Activated B cell treated with CpG ODN at 0.5 μM for 24 hours (primary cell): ENCODE results near the gene EXOSC9. TPM values are rescaled to one million over a fixed set of nuclear protein-coding genes. Genes with fewer than 3 reads are reported as not detected.

Experiments used
- ATAC-seq: fragments of 200-7000 bp; cut with Tn5 transposase; one replicate; pipeline ENCODE4 v1.10.0; 2021; ENCODE audit warnings: low read depth, mild to moderate bottlenecking, moderate library complexity
- CTCF ChIA-PET: fragments of 350-600 bp; sonication (Branson Sonifier 250); formaldehyde crosslinking; loops from one replicate; lab custom pipeline; 2021; ENCODE audit warnings: antibody characterized with exemption; lab: Charles Lee
- POLR2A ChIA-PET: fragments of 350-600 bp; sonication (Branson Sonifier 250); formaldehyde crosslinking; loops from one replicate; lab custom pipeline; 2021; ENCODE audit warnings: antibody characterized with exemption; lab: Charles Lee
- DNase-seq: peaks from one replicate; pipeline ENCODE4 v3.0.0; 2022
- H3K27ac Mint-ChIP-seq: one replicate; pipeline ENCODE4 v1.8.0; 2020; ENCODE audit warnings: mixed read lengths
- H3K27me3 Mint-ChIP-seq: one replicate; pipeline ENCODE4 v1.8.0; 2021; ENCODE audit warnings: mixed read lengths
- H3K36me3 Mint-ChIP-seq: one replicate; pipeline ENCODE4 v1.8.0; 2021; ENCODE audit warnings: low read depth, mixed read lengths
- H3K4me1 Mint-ChIP-seq: one replicate; pipeline ENCODE4 v1.8.0; 2021; ENCODE audit warnings: mixed read lengths
- H3K4me3 Mint-ChIP-seq: one replicate; pipeline ENCODE4 v1.8.0; 2020; ENCODE audit warnings: mild to moderate bottlenecking, mixed read lengths
- H3K9me3 Mint-ChIP-seq: one replicate; pipeline ENCODE4 v1.8.0; 2020; ENCODE audit warnings: mixed read lengths
- CTCF ChIP-seq: fragments of 200-600 bp; IDR thresholded peaks from one replicate; pipeline ENCODE4 v1.8.0; 2022; ENCODE audit warnings: antibody characterized with exemption, mild to moderate bottlenecking
- intact Hi-C: fragments of 100-400 bp; cut with micrococcal nuclease; formaldehyde crosslinking; loops from one replicate; pipeline ENCODE4 v1.15.1; 2024
- total RNA-seq: library from RNA; stranded (reverse); gene quantifications from 2 replicates; pipeline ENCODE4 v1.2.3, GENCODE V29; 2022

EXOSC9 gene
- total RNA-seq, 1 donor from 2014 or later: 37.5 TPM

DNA sequence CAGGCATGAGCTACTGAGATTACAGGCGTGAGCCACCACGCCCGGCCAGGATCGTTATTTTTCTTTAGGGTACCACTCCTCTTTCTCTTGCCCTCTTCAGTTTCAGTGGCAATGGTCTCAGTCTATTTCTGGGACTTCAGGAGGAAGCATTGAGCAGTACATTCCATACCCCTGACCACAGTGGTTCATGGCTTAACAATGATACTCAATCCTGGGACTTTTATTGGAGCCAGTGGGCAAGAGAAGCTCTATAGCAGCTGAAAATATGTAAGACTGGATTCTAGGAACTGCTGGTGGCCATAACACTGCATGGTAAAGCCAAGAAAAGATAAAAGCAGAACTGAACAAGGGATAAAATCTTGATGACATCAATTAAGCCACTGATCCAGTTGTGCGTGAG lies 28.4 kb downstream of the EXOSC9 start:
- Mint-ChIP-seq H3K4me1 (no peaks in the 10 kb centered on the region), H3K27ac (no peak overlapping the region), H3K36me3 (peaks cover 16% of the 10 kb centered on the region), H3K27me3 (no peaks in the 10 kb centered on the region), H3K4me3 (no peak overlapping the region), H3K9me3 (no peaks in the 10 kb centered on the region)
- ChIA-PET CTCF (no interaction called here), POLR2A (no interaction called here)
- ATAC-seq (no peak), DNase-seq (no peak)
- intact Hi-C loops: no loop called here
- no peak for TF ChIP-seq CTCF

DNA sequence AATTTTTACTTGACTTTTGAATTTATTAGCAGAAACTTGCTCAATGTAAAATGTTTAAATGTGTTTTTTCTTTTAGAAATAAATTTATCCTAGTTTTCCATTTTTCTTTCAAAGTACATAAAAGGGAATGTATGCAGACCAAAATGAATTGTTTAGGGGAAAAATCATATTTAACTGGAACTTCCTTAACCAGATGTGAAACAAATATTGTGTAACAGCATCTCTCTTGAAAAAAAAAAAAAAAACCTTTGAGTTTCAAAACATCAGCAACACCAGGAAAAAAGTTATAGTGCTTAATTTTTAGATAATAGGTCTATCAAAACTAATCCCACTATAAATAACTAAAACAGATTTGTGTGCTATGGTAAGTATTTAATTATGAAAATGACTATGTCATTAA lies 37.0 kb downstream of the EXOSC9 start:
- Mint-ChIP-seq H3K9me3 (no peaks in the 10 kb centered on the region), H3K4me3 (no peak overlapping the region), H3K27ac (no peak overlapping the region), H3K4me1 (no peaks in the 10 kb centered on the region), H3K27me3 (no peaks in the 10 kb centered on the region), H3K36me3 (peaks cover 23% of the 10 kb centered on the region)
- ChIA-PET CTCF (no interaction called here), POLR2A (no interaction called here)
- ATAC-seq (no peak), DNase-seq (no peak)
- intact Hi-C loops: no loop called here
- no peak for TF ChIP-seq CTCF

GRCh38 chr4:121842862-121843261 lies 41.7 kb downstream of the EXOSC9 start:
- no peak overlapping the region for H3K27ac Mint-ChIP-seq
- peaks cover 41% of the 10 kb centered on the region for H3K36me3 Mint-ChIP-seq
- no peak for TF ChIP-seq CTCF
- no peak overlapping the region for H3K4me3 Mint-ChIP-seq
- intact Hi-C loops: no loop called here
- no peak for DNase-seq
- H3K27me3 Mint-ChIP-seq: no peaks in the 10 kb centered on the region
- CTCF ChIA-PET: no interaction called here
- H3K4me1 Mint-ChIP-seq: no peaks in the 10 kb centered on the region
- no peaks in the 10 kb centered on the region for H3K9me3 Mint-ChIP-seq
- POLR2A ChIA-PET: no interaction called here
- ATAC-seq: no peak

- H3K4me3 Mint-ChIP-seq: no peak overlapping the region
- no peaks in the 10 kb centered on the region for H3K4me1 Mint-ChIP-seq
- CTCF ChIA-PET: no interaction called here
- ATAC-seq: no peak
- DNase-seq: no peak
- H3K27me3 Mint-ChIP-seq: no peaks in the 10 kb centered on the region
- H3K27ac Mint-ChIP-seq: no peak overlapping the region
- POLR2A ChIA-PET: no interaction called here
- peaks cover 40% of the 10 kb centered on the region for H3K36me3 Mint-ChIP-seq
- H3K9me3 Mint-ChIP-seq: no peaks in the 10 kb centered on the region
- intact Hi-C loops: no loop called here
- no peak for TF ChIP-seq CTCF
Observed at GRCh38 chr4:121846662-121847061, 45.5 kb downstream of the EXOSC9 start.

DNA sequence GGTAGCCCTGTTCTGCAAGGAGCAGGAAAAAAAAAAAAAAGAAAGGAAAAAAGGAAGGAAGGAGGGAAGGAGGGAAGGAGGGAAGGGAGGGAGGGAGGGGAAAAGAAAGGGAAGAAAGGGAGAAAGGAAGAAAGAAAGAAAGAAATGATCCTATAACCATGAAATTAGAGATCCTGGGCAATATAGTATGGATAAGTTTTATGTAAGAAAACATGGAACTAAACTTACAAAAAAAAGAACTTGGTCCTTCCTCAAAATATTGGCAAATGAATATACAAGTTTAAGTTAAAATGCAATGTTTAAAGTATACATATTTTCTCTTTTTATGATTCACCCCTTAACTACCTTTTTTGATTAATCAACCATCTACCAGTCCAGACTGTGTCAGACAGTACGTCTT lies 50.2 kb downstream of the EXOSC9 start:
- intact Hi-C loops: no loop called here
- H3K9me3 Mint-ChIP-seq: no peaks in the 10 kb centered on the region
- ChIA-PET POLR2A (no interaction called here), CTCF (no interaction called here)
- H3K27ac Mint-ChIP-seq: no peak overlapping the region
- H3K27me3 Mint-ChIP-seq: no peaks in the 10 kb centered on the region
- H3K4me1 Mint-ChIP-seq: no peaks in the 10 kb centered on the region
- H3K36me3 Mint-ChIP-seq: peaks cover 34% of the 10 kb centered on the region
- ATAC-seq: no peak
- no peak overlapping the region for H3K4me3 Mint-ChIP-seq
- no peak for TF ChIP-seq CTCF
- no peak for DNase-seq
